Aorta (tissue), 5 donors: ENCODE results near the gene SETSIP. TPM values are rescaled to one million over a fixed set of nuclear protein-coding genes. Genes with fewer than 3 reads are reported as not detected.
"Not testable (repeated sequence)": the region's sequence is repeated elsewhere in the genome, so short reads cannot be mapped to it uniquely, and the experiment has no call there.

ENCODE experiments used
- ATAC-seq: fragments of 200-7000 bp; cut with Tn5 transposase; one replicate; pipeline ENCODE4 v1.9.1; 2022; ENCODE audit warnings: moderate library complexity; ENCODE audit not compliant: low FRiP score
- DNase-seq, 2 donors: peaks; one replicate each; pipeline ENCODE4 v3.0.0-alpha.2; 2020
- H3K27ac ChIP-seq, 2 donors: one replicate each; pipeline ENCODE4 v1.5.1; 2013; ENCODE audit warnings: low read length in 2 of 2, mild to moderate bottlenecking in 2 of 2, moderate library complexity in 2 of 2, control low read depth in 1 of 2, inconsistent platforms in 1 of 2, low read depth in 1 of 2
- H3K27me3 ChIP-seq, 2 donors: one replicate each; pipeline ENCODE4 v1.6.1; 2013; ENCODE audit warnings: control low read depth in 1 of 2, low read length in 1 of 2, mild to moderate bottlenecking in 1 of 2, moderate library complexity in 1 of 2; ENCODE audit not compliant: insufficient read depth in 2 of 2, control insufficient read depth in 1 of 2
- H3K36me3 ChIP-seq, 2 donors: one replicate each; pipeline ENCODE4 v1.6.1; 2013; ENCODE audit warnings: control low read depth in 1 of 2, low read length in 1 of 2, mild to moderate bottlenecking in 1 of 2; ENCODE audit not compliant: insufficient read depth in 2 of 2, control insufficient read depth in 1 of 2
- H3K4me1 ChIP-seq, 2 donors: one replicate each; pipeline ENCODE4 v1.6.1; 2013; ENCODE audit warnings: low read length in 2 of 2, control low read depth in 1 of 2, mild to moderate bottlenecking in 1 of 2, moderate library complexity in 1 of 2; ENCODE audit not compliant: insufficient read depth in 2 of 2, control insufficient read depth in 1 of 2
- H3K4me3 ChIP-seq, 2 donors: one replicate each; pipeline ENCODE4 v1.5.1; 2013; ENCODE audit warnings: low read length in 2 of 2, control low read depth in 1 of 2, mild to moderate bottlenecking in 1 of 2
- H3K9me3 ChIP-seq: one replicate; pipeline ENCODE4 v1.6.1; 2013; ENCODE audit warnings: mild to moderate bottlenecking, low read length; ENCODE audit not compliant: control insufficient read depth
- WGBS, 2 donors: extraction: QIAGEN DNeasy Blood & Tissue Kit; methylation state at CpG; one replicate each; pipeline ENCODE4 v1.1.7; 2013; 5-methylcytosine and 5-hydroxymethylcytosine counted together
- intact Hi-C, 2 donors: fragments of 100-400 bp; cut with DNase I; formaldehyde crosslinking; loops; one replicate each; pipeline versions ENCODE4 v1.14.2 to v1.15.0; 2022
- polyA plus RNA-seq, 2 donors: library from polyadenylated mRNA; stranded (reverse); fragments of 200-250 nt; gene quantifications; one replicate each; pipeline ENCODE4 v1.2.3, GENCODE V29; 2013
- total RNA-seq, 2 donors: library from RNA; stranded (reverse); fragmentation: NEBNext Ultra II Directional; extraction: Animal tissue kit (Norgen Biotek cat#: 25700); gene quantifications; one replicate each; pipeline ENCODE4 v1.2.1, GENCODE V29; 2021
- donor health status: healthy with polysubstance abuse.
- donor health status: Bipolar disorder and iron deficiency.
- donor health status: DM: no; HTN: no; CAD: no.
- donor health status: DM: no; HTN: no; CAD: no.
- donor health status: DM: yes; HTN: yes; CAD: no.

Gene SETSIP
- total and polyA plus RNA-seq, 4 donors: 0.50 TPM; not detected in 3

DNA sequence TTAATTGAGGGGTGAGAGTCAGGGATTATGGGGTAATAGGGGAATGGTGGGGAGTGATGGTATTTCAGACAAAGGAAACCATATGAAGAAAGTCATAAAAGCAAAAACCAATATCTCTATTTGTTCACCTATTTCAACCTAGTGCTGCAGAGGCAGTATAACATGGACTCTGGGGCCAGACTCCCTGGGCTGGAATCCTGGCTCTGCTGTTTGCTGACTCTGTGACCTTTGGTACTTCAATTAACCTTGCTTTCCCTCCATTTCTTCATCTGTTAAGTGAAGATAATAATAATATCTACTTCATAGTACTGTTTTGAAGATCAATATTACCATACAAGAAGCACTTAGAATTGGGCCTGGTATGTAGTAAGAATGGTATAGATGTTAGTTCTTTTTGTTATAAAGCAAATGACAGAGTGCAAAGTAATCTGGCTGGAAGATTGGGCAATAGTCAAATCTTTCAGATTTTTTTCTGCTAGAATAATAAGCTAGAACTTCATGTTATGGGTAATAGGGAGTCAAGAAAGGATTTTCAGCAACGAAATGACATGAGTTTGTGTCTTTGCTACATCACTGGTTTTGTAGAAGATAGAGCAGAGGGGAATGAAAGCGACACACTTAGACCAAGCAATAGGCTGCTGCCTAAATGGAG, 36.4 kb downstream of the SETSIP start:
- Histone ChIP-seq H3K27ac (no peak overlapping the region), H3K36me3 (no peaks in the 10 kb centered on the region), H3K9me3 (no peaks in the 10 kb centered on the region), H3K4me1 (no peaks in the 10 kb centered on the region), H3K27me3 (no peaks in the 10 kb centered on the region), H3K4me3 (no peak overlapping the region)
- intact Hi-C loops: no loop called here
- no peak for ATAC-seq
- DNase-seq: no peak
- 83 to 85% methylated on average over 2 of the region's 2 CpGs for WGBS, 2 donors

DNA sequence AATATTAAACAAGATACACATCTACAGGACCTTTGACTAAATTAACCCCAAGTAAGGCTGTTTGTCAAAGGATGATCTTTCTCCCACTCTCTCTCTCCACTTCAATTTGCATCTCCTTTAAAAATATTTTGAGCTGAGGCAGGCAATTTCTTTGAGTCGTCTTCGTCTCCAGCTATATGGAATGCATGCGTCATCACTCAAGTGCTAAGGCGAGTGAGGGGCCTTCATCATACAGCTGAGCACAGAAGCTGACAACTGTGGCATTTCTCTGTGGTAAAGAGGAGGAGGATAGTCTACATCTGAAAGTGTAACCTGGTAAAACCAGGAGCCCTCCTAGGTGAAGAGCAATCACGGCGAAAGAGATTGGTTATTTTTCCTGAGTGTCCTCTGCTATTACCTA, 37.8 kb downstream of the SETSIP start:
- DNase-seq (no peak), ATAC-seq (no peak)
- H3K27ac ChIP-seq: no peak overlapping the region
- H3K4me1 ChIP-seq: no peaks in the 10 kb centered on the region
- no peaks in the 10 kb centered on the region for H3K9me3 ChIP-seq
- H3K36me3 ChIP-seq: no peaks in the 10 kb centered on the region
- WGBS, 2 donors: 41 to 51% methylated on average over 6 of the region's 6 CpGs
- no peaks in the 10 kb centered on the region for H3K27me3 ChIP-seq
- no peak overlapping the region for H3K4me3 ChIP-seq
- intact Hi-C loops: no loop called here

DNA sequence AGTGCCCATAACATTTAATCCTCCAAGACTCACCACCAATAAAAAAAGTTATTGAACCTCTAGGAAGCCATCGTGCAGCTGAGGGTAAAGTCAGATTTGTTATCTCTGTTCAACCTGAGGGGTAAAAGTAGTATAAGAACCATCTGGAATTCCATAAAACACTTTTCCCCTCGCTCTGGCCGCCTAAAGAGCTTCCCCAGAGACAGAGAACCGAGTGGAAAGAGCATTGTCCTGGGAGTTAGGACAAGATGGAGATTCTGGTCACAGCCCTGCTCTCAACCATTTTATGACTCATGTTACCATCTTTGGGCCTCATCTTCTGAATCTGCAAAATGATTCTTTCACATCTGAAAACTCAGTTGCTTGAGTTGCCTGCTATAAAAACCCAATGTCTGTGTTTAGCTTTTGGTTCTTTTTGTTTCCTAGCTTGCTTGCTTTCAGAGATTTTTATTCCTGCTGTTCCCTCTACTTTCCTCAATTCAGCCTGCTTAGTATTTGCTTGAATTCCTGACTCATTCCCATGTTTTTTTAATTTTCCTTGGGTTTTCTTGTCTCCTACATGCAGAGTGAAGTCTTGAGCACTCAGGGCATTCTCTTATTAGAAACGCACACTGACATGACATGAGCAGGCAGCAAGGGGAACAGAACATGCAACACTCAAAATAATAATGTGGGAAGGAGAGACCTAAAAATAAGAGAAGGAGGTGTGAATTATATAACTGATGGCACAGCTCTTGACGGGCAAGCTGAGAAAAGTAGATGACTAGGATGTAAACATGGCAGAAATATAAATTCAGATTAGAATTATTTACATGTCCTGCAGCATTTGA, 43.7 kb downstream of the SETSIP start:
- no peak overlapping the region for H3K4me3 ChIP-seq
- no peaks in the 10 kb centered on the region for H3K27me3 ChIP-seq
- no peak for DNase-seq
- intact Hi-C loops: no loop called here
- no peak overlapping the region for H3K27ac ChIP-seq
- WGBS, 2 donors: 73 to 77% methylated on average over 6 of the region's 6 CpGs
- H3K4me1 ChIP-seq: no peaks in the 10 kb centered on the region
- no peak for ATAC-seq
- no peaks in the 10 kb centered on the region for H3K9me3 ChIP-seq
- H3K36me3 ChIP-seq: no peaks in the 10 kb centered on the region

DNA sequence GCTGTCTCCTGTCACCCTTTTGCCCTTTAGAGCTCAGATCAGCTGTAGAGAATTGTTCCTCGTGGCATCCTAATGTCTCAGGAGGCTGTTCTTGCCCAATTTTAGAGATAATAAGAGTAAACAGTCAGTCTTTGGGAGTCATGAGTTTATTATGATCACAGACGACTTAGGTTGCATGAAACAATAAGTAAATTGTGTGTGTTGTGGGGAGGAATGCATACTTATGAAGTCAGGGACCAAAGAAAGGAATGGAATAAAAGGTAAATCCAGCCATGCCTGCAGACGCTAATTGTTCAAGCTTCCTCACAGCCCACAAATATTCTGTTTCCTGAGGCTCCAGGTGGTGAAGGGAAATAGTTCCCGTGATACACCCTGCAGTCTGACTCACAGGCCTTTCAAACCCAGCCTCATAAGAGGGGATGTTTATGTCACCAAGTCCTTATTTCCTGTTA, 44.5 kb downstream of the SETSIP start:
- Histone ChIP-seq H3K9me3 (no peaks in the 10 kb centered on the region), H3K36me3 (no peaks in the 10 kb centered on the region), H3K27ac (no peak overlapping the region), H3K27me3 (no peaks in the 10 kb centered on the region), H3K4me1 (no peaks in the 10 kb centered on the region), H3K4me3 (no peak overlapping the region)
- no peak for DNase-seq
- intact Hi-C loops: no loop called here
- no peak for ATAC-seq
- whole genome bisulfite sequencing, 2 donors: 74 to 76% methylated on average over 4 of the region's 4 CpGs

- peak overlapping the region; percentile 42 to 56 for H3K4me3 ChIP-seq
- intact Hi-C loops: no loop called here
- WGBS, 2 donors: 35 to 36% methylated on average over 31 of the region's 31 CpGs
- ATAC-seq: no peak
- H3K27me3 ChIP-seq: no peaks in the 10 kb centered on the region
- H3K4me1 ChIP-seq: no peaks in the 10 kb centered on the region
- no peak for DNase-seq
- H3K27ac ChIP-seq: no peak overlapping the region
- H3K36me3 ChIP-seq: no peaks in the 10 kb centered on the region
- no peaks in the 10 kb centered on the region for H3K9me3 ChIP-seq
These were observed 45.8 kb downstream of the SETSIP start for GRCh38 chr1:92029241-92029922.

GRCh38 chr1:92026806-92027205, 48.4 kb downstream of the SETSIP start:
- Histone ChIP-seq H3K36me3 (no peaks in the 10 kb centered on the region), H3K4me1 (no peaks in the 10 kb centered on the region), H3K9me3 (no peaks in the 10 kb centered on the region), H3K4me3 (no peak overlapping the region), H3K27me3 (no peaks in the 10 kb centered on the region), H3K27ac (no peak overlapping the region)
- 91 to 92% methylated on average over 9 of the region's 9 CpGs for WGBS, 2 donors
- intact Hi-C loops: no loop called here
- DNase-seq: no peak
- ATAC-seq: no peak

- H3K36me3 ChIP-seq, ATAC-seq, H3K9me3 ChIP-seq, intact Hi-C loops, H3K27me3 ChIP-seq, H3K4me3 ChIP-seq, H3K27ac ChIP-seq, DNase-seq, H3K4me1 ChIP-seq: not testable (repeated sequence)
- 97 to 98% methylated on average over 12 to 29 of the region's 29 CpGs for WGBS, 2 donors
These were observed 49.2 kb downstream of the SETSIP start for GRCh38 chr1:92026042-92026441.
